SK-MEL-5 (cell line): ENCODE measurements around the gene CDC40. TPM values are rescaled to one million over a fixed set of nuclear protein-coding genes. Genes with fewer than 3 reads are reported as not detected.
A peak's percentile ranks its signal among the peaks of the same experiment; 100 is the strongest.
"Not testable (repeated sequence)": the region's sequence is repeated elsewhere in the genome, so short reads cannot be mapped to it uniquely, and the experiment has no call there.

Experiments used
- DNase-seq: peaks from one replicate; pipeline ENCODE4 v3.0.0-alpha.2; 2016; ENCODE audit warnings: low read depth, low spot score
- in situ Hi-C: cut with HindIII; loops from 2 replicates; pipeline ENCODE4 v1.10.0; 2016; ENCODE audit warnings: low sequenced_read_pairs, high pct_unique_total_duplicates, low pct_unique_long_range_greater_than_20kb
- total RNA-seq: library from RNA; depleted of rRNA; stranded (reverse); fragments of >200 nt; shearing (Covaris generic); gene quantifications from 2 replicates; pipeline ENCODE4 v1.2.3, GENCODE V29; 2014

Gene CDC40
- total RNA-seq, 1 experiment from 2014 or later = 19.9 TPM

DNA sequence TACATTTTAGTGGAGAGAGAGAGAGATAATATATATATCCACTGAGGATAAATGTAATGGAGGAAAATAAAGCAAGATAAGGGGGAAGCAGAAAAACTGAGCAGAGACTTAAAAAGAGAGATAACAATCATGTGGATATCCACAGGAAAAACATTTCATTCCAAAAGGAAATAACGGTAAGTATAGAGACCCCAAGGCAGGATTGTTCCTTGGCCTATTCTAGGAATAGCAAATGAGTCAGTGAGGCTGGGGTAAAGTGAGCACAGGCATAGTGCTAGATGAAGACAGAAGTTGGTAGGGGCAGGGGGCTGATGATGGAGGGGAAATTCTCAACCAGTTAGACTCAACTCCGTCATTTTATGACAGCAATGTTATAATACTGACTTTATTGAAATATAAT is 11.2 kb downstream of the CDC40 start:
- in situ Hi-C loops = no loop called here
- no peak for DNase-seq

DNA sequence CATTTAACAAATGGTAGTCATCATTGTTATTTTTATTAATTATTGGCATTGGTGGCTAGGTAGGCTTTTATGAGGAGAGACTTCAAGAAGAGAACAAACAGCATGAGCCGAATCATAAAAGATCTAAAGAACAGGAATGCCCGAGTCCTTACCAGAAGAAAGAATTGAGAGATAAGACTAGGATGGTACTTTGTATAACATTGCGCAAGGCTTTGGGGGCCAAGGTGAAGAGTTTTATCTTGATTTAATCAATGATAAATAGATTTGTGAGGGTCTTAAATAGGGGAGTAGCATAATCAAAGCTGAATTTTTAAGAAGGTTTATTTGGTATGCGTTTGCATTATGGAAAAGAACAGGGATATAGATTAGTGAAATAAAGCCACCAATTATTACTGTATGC is 15.4 kb downstream of the CDC40 start:
- no peak for DNase-seq
- in situ Hi-C loops = no loop called here

GRCh38 chr6:110196874-110197273 is 16.6 kb downstream of the CDC40 start:
- in situ Hi-C loops = no loop called here

GRCh38 chr6:110198561-110198960 is 18.3 kb downstream of the CDC40 start:
- DNase-seq = no peak
- in situ Hi-C loops = no loop called here

More at GRCh38 chr6:110196874-110197273, 16.6 kb downstream of the CDC40 start:
- DNase-seq = no peak

- DNase-seq = no peak
- in situ Hi-C loops = no loop called here
Measured at GRCh38 chr6:110201151-110201884, 21.1 kb downstream of the CDC40 start.

DNA sequence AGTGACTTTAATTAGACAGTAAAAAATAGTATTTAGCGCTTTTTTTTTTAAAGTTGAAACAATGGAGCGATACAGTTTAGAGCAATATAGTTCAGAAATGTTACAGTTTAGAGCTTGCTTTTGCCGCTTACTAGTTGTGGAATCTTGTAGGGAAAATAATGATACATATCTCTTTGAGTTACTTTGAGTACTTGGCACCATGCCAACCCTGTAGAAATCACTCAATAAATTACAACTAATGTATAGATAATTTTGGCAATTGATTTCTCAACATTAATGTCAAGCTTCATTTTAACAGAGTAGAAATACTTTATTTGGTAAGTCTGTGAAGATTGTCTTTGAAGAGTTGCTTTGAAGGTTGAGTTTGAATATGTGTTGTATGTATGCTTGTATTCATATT is 27.4 kb downstream of the CDC40 start:
- no peak for DNase-seq
- in situ Hi-C loops = no loop called here

- in situ Hi-C loops = no loop called here
- DNase-seq = no peak
Measured at GRCh38 chr6:110211753-110212152, 31.5 kb downstream of the CDC40 start.

- in situ Hi-C loops = no loop called here
- no peak for DNase-seq
Measured at GRCh38 chr6:110214338-110214737, 34.1 kb downstream of the CDC40 start.

- in situ Hi-C loops = no loop called here
- DNase-seq = no peak
Measured at GRCh38 chr6:110216140-110216539, 35.9 kb downstream of the CDC40 start.

GRCh38 chr6:110217266-110217665 is 37.0 kb downstream of the CDC40 start:
- DNase-seq = no peak
- in situ Hi-C loops = no loop called here

DNA sequence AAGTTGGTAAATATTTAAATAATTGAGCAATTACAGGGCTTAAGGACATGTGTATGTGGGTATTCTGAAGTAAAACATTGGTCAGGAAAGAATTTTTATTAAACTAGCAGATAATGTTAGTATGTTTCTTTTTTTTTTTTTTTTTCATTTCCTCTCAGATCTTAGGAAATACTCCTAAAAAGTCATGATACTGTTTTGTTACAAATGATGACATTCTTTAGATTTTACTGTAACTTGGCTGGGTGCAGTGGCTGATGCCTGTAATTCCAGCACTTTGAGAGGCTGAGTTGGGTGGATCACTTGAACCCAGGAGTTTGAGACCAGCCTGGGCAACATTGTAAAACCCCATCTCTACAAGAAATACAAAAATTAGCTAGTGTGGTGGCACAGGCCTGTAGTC is 41.5 kb downstream of the CDC40 start:
- in situ Hi-C loops = no loop called here
- no peak for DNase-seq

GRCh38 chr6:110226261-110226660 is 46.0 kb downstream of the CDC40 start:
- no peak for DNase-seq
- in situ Hi-C loops = no loop called here

- no peak for DNase-seq
- in situ Hi-C loops = no loop called here
Measured at GRCh38 chr6:110232450-110232849, 52.2 kb downstream of the CDC40 start.

GRCh38 chr6:110233770-110234374 is 53.6 kb downstream of the CDC40 start:
- in situ Hi-C loops = no loop called here
- peak; percentile 4 for DNase-seq

GRCh38 chr6:110236007-110236406 is 55.8 kb downstream of the CDC40 start:
- DNase-seq, in situ Hi-C loops: not testable (repeated sequence)

DNA sequence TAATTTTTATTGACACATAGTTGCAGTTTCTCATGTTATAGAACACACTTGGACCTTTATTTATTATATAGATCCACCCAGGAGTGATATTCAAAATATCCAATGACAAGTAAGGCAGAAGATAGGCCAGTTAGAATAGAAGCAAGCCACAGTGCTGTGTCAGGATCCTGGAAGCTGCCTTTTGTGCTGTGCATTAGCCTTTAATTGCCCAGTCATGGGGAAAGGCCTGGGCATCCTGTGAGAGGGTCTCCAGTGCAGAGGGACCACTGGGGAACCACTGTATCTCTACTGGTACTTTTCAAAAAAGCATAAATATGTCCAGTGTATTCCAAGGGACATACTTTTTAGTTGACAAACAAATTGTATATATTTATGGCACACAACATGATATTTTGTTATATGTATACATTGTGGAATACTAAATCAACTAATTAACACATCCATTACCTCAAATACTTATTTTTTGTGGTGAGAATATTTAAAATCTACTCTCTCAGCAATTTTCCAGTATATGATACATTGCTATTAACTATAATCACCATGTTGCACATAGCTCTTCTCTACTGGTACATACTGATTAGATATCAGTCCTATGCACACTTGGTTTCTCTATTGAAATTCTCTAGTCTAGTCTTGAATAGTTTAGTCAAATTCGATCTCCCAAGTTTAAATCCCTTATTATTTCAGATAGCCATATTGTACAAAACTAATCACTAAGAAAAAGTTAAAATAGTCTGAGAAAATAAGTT is 59.5 kb downstream of the CDC40 start:
- in situ Hi-C loops = no loop called here
- no peak for DNase-seq

DNA sequence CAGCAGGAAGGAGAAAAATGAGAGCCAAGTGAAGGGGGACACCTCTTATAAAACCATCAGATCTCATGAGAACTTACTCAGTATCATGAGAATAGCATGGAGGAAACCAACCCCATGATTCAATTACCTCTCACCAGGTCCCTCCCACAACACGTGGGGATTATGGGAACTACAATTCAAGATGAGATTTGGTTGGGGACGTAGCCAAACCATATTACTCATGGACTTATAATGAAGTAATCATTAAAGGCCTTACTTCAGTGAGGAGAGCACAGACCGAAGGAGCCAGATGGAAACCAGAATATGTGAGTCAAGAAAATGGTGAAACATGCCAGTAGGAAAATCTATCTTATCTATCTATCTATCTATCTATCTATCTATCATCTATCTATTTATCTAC is 64.4 kb downstream of the CDC40 start:
- in situ Hi-C loops, DNase-seq: not testable (repeated sequence)

DNA sequence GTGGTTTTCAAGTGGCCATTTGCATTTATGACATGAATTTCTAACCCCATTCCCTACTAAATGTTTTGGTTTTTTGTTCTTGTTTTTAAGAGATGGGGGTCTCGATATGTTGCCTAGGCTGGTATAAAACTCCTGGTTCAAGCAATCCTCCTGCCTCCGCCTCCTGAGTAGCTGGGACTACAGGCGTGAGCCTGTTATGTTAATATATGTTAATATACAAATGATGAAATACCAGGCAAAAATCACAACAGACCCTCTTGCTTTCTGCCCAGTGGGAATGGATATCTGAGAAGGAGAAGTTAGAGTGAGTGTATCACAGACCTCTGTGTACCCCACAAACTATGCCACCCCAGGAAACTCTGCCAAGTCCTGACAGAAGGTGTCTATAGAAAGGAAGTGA is 66.2 kb downstream of the CDC40 start:
- in situ Hi-C loops = no loop called here
- no peak for DNase-seq
